ENCODE results near the gene SMIM44. TPM values are rescaled to one million over a fixed set of nuclear protein-coding genes. Genes with fewer than 3 reads are reported as not detected.

Gene SMIM44
- total and polyA plus RNA-seq, 9 of the 15 experiments (the other 6 are each of a cell fraction or from before 2014, with no cell fraction given), result not detected

DNA sequence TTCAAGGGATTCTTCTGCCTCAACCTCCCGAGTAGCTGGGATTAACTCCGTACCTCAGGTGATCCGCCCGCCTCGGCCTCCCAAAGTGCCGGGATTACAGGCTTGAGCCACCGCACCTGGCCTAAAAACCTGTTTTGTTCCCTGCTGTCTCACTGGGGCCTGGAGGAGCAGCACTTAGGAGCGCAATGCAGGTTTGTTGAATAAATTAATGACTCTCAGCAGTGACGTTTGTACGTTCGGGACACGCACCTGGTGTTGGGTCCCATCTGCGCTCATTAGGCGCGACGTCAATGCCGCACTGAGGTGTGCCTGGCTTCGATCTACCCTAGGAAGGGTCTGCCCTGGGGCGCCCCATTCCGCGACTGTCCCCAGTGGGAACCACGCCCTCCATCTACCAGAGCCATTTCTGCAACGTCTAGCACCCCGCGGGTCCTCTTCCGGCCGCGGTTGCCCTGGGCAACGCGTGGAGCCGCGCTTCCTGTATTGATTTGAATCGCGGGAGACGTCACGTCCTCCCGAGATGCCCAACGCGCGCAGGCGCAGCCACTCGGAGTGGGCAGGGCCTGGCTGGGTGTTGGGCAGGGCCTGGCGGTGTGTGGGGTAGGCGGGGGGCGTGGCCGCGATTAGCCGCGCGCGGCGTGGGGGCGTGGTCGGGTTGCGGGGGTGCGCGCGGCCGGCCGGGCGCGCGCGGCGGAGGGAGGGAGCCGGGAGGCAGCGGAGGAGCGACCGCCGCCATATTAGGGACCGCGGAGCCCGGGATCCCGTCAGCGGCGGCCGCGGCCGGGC lies 22.6 kb upstream of the SMIM44 start, which contains the start of gene FZR1 (continued):
- TF ChIP-seq, protein P1, sequence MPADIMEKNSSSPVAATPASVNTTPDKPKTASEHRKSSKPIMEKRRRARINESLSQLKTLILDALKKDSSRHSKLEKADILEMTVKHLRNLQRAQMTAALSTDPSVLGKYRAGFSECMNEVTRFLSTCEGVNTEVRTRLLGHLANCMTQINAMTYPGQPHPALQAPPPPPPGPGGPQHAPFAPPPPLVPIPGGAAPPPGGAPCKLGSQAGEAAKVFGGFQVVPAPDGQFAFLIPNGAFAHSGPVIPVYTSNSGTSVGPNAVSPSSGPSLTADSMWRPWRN (IDR thresholded peaks at IDR 0.05; ENCODE audit: low read depth), result no peak
- no peak for TF ChIP-seq RHOXF2B (CRISPR knock-in tag; conservative IDR thresholded peaks at IDR 0.05)
- TF ChIP-seq JUN (IDR thresholded peaks at IDR 0.05; ENCODE audit: borderline replicate concordance, low read depth, low read length), result no peak
- peak; percentile 58; the same call in 1 of the 2 replicates for TF ChIP-seq JUN (CRISPR knock-in tag; IDR thresholded peaks at IDR 0.05; ENCODE audit: borderline replicate concordance)
- TF ChIP-seq HDAC6 (IDR thresholded peaks at IDR 0.05; ENCODE audit: low read depth, low read length), result no peak
- no peak for TF ChIP-seq ARNT (IDR thresholded peaks at IDR 0.05)
- TF ChIP-seq FOXJ2 (tag; IDR thresholded peaks at IDR 0.05), result peak; percentile 69; the same call in 1 of the 2 replicates
- TF ChIP-seq ZKSCAN3 (CRISPR knock-in tag; IDR thresholded peaks at IDR 0.05), result no peak
- TF ChIP-seq, protein P2, sequence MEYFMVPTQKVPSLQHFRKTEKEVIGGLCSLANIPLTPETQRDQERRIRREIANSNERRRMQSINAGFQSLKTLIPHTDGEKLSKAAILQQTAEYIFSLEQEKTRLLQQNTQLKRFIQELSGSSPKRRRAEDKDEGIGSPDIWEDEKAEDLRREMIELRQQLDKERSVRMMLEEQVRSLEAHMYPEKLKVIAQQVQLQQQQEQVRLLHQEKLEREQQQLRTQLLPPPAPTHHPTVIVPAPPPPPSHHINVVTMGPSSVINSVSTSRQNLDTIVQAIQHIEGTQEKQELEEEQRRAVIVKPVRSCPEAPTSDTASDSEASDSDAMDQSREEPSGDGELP (CRISPR knock-in tag; IDR thresholded peaks at IDR 0.05; ENCODE audit: borderline replicate concordance), result peak; percentile 79; the same call in 1 of the 2 replicates
- peak; percentile 93 for TF ChIP-seq CXXC5 (CRISPR knock-in tag; IDR thresholded peaks at IDR 0.05)
- TF ChIP-seq, protein P3, sequence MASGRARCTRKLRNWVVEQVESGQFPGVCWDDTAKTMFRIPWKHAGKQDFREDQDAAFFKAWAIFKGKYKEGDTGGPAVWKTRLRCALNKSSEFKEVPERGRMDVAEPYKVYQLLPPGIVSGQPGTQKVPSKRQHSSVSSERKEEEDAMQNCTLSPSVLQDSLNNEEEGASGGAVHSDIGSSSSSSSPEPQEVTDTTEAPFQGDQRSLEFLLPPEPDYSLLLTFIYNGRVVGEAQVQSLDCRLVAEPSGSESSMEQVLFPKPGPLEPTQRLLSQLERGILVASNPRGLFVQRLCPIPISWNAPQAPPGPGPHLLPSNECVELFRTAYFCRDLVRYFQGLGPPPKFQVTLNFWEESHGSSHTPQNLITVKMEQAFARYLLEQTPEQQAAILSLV (tag; IDR thresholded peaks at IDR 0.05), result no peak
- TF ChIP-seq NFATC3 (IDR thresholded peaks at IDR 0.05), result 0 out of 2 replicates have a peak, but pooled peaks have one; percentile 22
- peak; percentile 56 for TF ChIP-seq POLR2B (IDR thresholded peaks at IDR 0.05; ENCODE audit: low read depth, partially characterized antibody)
- TF ChIP-seq, protein P4, sequence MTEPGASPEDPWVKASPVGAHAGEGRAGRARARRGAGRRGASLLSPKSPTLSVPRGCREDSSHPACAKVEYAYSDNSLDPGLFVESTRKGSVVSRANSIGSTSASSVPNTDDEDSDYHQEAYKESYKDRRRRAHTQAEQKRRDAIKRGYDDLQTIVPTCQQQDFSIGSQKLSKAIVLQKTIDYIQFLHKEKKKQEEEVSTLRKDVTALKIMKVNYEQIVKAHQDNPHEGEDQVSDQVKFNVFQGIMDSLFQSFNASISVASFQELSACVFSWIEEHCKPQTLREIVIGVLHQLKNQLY (CRISPR knock-in tag; conservative IDR thresholded peaks at IDR 0.05), result no peak
- TF ChIP-seq SRF (CRISPR knock-in tag; IDR thresholded peaks at IDR 0.05), result no peak
- TF ChIP-seq, protein P5, sequence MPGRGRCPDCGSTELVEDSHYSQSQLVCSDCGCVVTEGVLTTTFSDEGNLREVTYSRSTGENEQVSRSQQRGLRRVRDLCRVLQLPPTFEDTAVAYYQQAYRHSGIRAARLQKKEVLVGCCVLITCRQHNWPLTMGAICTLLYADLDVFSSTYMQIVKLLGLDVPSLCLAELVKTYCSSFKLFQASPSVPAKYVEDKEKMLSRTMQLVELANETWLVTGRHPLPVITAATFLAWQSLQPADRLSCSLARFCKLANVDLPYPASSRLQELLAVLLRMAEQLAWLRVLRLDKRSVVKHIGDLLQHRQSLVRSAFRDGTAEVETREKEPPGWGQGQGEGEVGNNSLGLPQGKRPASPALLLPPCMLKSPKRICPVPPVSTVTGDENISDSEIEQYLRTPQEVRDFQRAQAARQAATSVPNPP (IDR thresholded peaks at IDR 0.05; ENCODE audit: borderline replicate concordance, insufficient read depth, insufficient read length), result no peak
- peak; percentile 80 for TF ChIP-seq POLR2A (conservative IDR thresholded peaks at IDR 0.05)
- TF ChIP-seq ERF (CRISPR knock-in tag; IDR thresholded peaks at IDR 0.05), result 0 out of 2 replicates have a peak, but pooled peaks have one; percentile 46
- peak in 1 of 2 experiments; percentile 45; a peak in 1 of 4 replicates for TF ChIP-seq KDM4B (IDR thresholded peaks at IDR 0.05; ENCODE audit: borderline replicate concordance in 2 of 2, low read depth in 1 of 2)
- peak; percentile 70 for TF ChIP-seq SUPT5H (IDR thresholded peaks at IDR 0.05)
- TF ChIP-seq POLR2AphosphoS5 (IDR thresholded peaks at IDR 0.05; ENCODE audit: control insufficient read depth, insufficient read depth, low read depth, low read length), result peak; percentile 37; the same call in 1 of the 2 replicates
- TF ChIP-seq TAL1 (IDR thresholded peaks at IDR 0.05), result no peak
- peak; percentile 81 for TF ChIP-seq KDM5B (IDR thresholded peaks at IDR 0.05; ENCODE audit: insufficient replicate concordance, low read depth, low read length)

Measured in K562 (cell line).